ENCODE results near the gene DMD. TPM values are rescaled to one million over a fixed set of nuclear protein-coding genes. Genes with fewer than 3 reads are reported as not detected.
A peak's percentile ranks its signal among the peaks of the same experiment; 100 is the strongest.

DMD gene
- total RNA-seq = 100 to 1,000 TPM in 1 of 3 donors, 10 to 100 TPM in 2; 11.2 to 140 (median 12.6) TPM
- long read RNA-seq, donor 1, full-length matches to known transcripts = 3 of 36 reads
- long read RNA-seq, donor 1, partial matches to known transcripts = 19 of 36 reads
- long read RNA-seq, donor 1, other reads (novel, unspliced or antisense) = 14 of 36 reads
- long read RNA-seq, donor 2, full-length matches to known transcripts = 1 of 6 reads
- long read RNA-seq, donor 2, partial matches to known transcripts = 2 of 6 reads
- long read RNA-seq, donor 2, other reads (novel, unspliced or antisense) = 3 of 6 reads

DNA sequence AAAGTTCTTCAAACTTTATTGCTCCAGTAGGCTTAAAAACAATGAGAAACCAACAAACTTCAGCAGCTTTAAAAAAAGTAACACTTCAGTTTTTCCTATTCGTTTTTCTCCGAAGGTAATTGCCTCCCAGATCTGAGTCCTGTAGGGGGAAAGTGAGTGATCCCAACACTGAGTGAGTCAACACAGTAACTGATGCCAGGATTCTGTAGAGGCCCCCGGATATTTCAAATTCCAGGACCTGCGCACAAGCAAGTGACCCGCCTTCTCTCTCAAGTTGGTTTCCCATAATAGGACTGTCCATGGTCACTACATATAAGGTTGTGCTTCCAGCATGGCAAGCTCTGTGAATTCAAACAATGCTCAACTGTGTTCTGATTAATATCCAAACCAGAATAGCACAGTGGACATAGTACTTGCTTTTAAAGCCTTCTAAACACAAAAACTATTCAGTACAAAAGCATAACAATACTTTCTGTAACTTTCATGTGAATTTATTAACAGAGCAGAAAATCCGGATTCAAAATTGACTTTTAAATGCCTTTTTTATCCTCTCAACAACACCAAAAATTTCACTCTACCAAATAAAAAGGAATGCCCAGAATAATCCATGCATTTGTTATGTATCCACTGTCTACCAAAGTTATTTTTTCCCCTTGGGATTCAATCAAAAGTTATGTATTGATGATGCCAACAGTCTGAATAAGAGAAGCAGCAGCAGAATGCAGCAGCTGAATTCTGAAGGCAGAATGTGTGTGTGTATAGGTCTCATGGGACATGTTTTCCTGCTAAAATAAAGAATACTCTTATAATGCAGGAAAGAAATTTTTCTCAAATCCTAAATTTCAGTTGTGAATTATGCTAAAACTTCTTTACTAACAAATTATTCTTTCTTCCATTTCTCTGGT is at the start of gene DMD:
DMD (minus strand) TSS at position 194 of the 905 bp plus-strand sequence. CDS start 237 bp downstream, outside the sequence.
- Histone ChIP-seq H3K36me3 (ENCODE audit: low read depth) (no peaks in the 10 kb centered on the region), H3K4me3 (no peak within 1 kb of the TSS), H3K4me1 (ENCODE audit: low read depth) (no peaks in the 10 kb centered on the region), H3K9me3 (peaks cover 4% of the 10 kb centered on the region)
- peak in 1 of 3 donors; percentile 13 for DNase-seq
- intact Hi-C loops (cut with DNase I, micrococcal nuclease) = no loop called here
- peak; percentile 49 for ATAC-seq
- TF ChIP-seq, protein P1, sequence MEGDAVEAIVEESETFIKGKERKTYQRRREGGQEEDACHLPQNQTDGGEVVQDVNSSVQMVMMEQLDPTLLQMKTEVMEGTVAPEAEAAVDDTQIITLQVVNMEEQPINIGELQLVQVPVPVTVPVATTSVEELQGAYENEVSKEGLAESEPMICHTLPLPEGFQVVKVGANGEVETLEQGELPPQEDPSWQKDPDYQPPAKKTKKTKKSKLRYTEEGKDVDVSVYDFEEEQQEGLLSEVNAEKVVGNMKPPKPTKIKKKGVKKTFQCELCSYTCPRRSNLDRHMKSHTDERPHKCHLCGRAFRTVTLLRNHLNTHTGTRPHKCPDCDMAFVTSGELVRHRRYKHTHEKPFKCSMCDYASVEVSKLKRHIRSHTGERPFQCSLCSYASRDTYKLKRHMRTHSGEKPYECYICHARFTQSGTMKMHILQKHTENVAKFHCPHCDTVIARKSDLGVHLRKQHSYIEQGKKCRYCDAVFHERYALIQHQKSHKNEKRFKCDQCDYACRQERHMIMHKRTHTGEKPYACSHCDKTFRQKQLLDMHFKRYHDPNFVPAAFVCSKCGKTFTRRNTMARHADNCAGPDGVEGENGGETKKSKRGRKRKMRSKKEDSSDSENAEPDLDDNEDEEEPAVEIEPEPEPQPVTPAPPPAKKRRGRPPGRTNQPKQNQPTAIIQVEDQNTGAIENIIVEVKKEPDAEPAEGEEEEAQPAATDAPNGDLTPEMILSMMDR (IDR thresholded peaks at IDR 0.05) = no peak

DNA sequence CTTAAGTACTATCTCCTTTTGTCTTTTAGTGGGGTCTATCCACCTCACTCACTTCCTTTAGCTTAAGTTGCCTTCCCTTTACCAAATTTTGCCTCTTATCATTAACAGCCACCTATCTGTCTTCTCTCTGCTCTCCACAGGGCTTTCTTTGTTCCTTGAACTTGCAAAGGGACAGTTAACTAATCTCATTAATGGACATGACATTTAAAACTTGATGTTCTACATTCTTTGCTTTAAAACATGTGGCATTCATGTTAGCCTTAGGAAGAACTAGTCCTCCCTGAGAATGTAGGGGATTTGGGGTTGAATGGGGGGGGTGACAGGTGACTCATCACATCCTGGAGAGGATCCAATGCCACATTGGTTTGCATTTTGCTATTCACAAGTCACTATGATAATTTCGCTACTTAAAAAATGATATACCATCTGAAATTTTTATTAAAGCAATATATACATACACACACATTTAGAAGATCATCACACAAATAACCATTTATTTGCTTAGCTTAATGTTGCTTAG is 41.0 kb upstream of the DMD start:
- ATAC-seq (no peak), DNase-seq (no peak)
- no peak overlapping the region for H3K4me3 ChIP-seq
- TF ChIP-seq, protein P1 (IDR thresholded peaks at IDR 0.05) = no peak
- H3K4me1 ChIP-seq (ENCODE audit: low read depth) = no peaks in the 10 kb centered on the region
- no peaks in the 10 kb centered on the region for H3K36me3 ChIP-seq (ENCODE audit: low read depth)
- intact Hi-C loops (cut with DNase I, micrococcal nuclease) = no loop called here
- no peaks in the 10 kb centered on the region for H3K9me3 ChIP-seq

DNA sequence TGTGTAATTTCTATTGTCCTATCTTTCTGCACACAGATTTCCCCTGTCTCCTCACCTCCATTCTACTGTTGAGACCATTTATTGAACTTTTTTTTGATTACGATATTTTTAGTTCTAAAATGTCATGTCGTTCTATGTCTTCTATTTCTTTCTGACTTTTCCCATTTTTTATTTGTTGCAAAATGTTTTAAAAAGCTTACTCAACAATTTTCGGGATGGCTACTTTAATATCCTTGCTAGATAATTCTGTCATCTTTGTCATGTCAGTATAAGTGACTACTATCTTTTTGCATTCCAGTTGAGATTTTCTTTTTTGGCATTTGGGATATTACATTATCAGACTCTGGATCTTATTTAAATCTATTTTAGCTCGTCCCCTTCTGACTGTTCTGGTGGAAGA is 7.5 kb upstream of the DMD start:
- DNase-seq = no peak
- no peaks in the 10 kb centered on the region for H3K4me1 ChIP-seq (ENCODE audit: low read depth)
- no peaks in the 10 kb centered on the region for H3K36me3 ChIP-seq (ENCODE audit: low read depth)
- intact Hi-C loops (cut with DNase I, micrococcal nuclease) = no loop called here
- TF ChIP-seq, protein P1 (IDR thresholded peaks at IDR 0.05) = no peak
- peaks cover 4% of the 10 kb centered on the region for H3K9me3 ChIP-seq
- no peak overlapping the region for H3K4me3 ChIP-seq
- ATAC-seq = no peak

DNA sequence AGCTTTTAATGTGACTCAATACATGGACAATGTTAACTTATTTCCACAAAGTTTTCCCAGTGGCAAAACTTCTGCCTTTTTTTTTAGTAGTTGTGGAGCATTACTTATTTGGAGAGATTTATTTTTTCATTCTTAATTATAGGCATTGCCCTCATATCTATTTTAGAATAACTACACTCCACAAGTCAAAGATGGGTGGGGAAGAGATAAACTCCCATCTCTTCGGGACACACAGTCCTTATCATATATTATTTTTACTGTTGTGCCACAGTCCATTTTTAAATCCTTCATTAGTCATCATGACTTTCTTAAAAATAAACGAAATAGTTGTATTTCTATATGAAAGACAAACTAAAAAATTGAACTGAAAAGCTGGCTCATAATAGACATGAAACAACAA is 1.2 kb downstream of the DMD start:
- intact Hi-C loops (cut with DNase I, micrococcal nuclease) = no loop called here

DNA sequence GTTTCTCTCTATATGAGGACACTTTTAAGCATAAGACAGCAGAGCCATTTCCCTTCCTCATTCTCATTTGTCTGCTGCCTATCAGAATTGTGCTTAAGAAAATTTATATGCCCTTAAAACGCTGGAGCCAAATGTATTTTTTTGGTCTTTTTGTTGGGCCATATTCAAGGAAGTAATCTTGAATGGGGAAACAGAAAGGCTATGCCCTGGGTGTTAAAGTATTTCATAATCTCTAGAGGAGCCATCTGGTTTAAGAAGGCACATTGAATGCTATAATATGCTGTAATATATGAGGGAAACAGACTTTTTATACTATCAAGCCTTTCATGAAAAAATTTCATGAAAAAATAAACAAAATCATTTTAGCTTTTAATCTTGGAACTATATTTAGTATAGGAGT is 4.3 kb downstream of the DMD start:
- TF ChIP-seq, protein P1 (IDR thresholded peaks at IDR 0.05) = no peak
- DNase-seq (no peak), ATAC-seq (no peak)
- Histone ChIP-seq H3K9me3 (peaks cover 3% of the 10 kb centered on the region), H3K4me3 (no peak overlapping the region), H3K4me1 (ENCODE audit: low read depth) (no peaks in the 10 kb centered on the region), H3K36me3 (ENCODE audit: low read depth) (no peaks in the 10 kb centered on the region)
- intact Hi-C loops (cut with DNase I, micrococcal nuclease) = no loop called here

More for the DNA sequence above, 1.2 kb downstream of the DMD start:
- H3K4me1 ChIP-seq (ENCODE audit: low read depth) = no peaks in the 10 kb centered on the region
- no peak for ATAC-seq
- no peak for DNase-seq
- no peaks in the 10 kb centered on the region for H3K36me3 ChIP-seq (ENCODE audit: low read depth)
- TF ChIP-seq, protein P1 (IDR thresholded peaks at IDR 0.05) = no peak
- H3K4me3 ChIP-seq = no peak overlapping the region
- H3K9me3 ChIP-seq = peaks cover 5% of the 10 kb centered on the region
